ENCODE measurements around the gene TMEM9B. TPM values are rescaled to one million over a fixed set of nuclear protein-coding genes. Genes with fewer than 3 reads are reported as not detected.

Gene TMEM9B
- 9.1 TPM for polyA plus RNA-seq (2012; ENCODE audit: insufficient read length, low read depth)

DNA sequence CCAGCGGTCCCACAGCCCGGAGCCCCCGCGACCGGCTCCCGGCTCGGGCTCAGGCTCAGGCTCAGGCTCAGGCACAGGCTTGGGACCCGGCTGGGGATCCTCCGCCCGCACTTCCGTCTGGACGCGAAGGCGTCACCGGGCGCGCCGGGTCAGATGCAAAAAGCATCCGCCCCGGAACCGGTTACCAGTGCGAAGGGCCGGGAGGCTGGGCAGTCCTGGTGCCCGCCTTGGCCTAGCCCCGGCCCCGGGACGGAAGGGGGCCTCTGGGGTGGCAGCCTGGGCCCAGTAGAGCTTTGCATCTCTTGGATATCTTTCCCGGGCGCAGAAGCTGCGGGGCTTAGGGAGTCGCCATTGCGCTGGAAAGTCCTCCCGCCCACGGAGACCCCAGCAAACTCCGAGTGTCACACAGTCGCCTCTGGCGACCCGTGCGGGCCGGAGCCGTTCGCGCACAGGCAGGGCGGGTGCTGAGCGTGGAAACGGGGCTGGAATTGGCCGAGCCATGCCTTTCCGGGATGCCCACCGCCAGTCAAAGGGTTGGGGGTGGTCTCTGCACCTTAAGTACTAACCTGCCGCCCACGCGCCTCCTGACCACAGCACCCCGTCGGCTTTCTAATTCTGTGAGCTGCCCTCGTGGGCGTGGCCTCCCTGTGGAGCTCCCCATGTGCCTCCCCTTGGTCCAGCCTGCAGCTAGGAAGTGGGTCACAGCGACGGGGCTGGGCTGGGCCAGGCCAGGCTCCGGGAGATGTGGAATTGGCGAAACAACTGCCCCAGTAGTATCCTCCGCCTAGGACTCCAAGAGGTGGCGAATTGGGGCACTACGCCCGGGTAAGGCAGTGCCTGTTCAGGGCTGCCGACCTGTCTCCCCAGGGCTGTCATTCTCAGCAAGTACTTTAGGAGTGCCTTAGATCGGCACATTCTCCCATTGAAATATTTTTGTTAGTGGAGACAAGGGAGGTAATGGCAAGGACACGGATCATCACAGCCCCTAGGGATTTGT is at the start of gene TMEM9B:
Gene TMEM9B, minus strand, starts transcription at position 119 of the 997 bp plus-strand sequence. CDS start 129 bp downstream, outside the sequence.
- no peak for TF ChIP-seq SIN3A (IDR thresholded peaks at IDR 0.05; ENCODE audit: borderline replicate concordance, insufficient read depth, low read length)
- TF ChIP-seq FOXP2 (optimal IDR thresholded peaks at IDR 0.05; ENCODE audit: borderline replicate concordance, extremely low read depth, extremely low read length, insufficient read depth): peak; percentile 21
- TF ChIP-seq POLR2AphosphoS5 (IDR thresholded peaks at IDR 0.05; ENCODE audit: low read depth, low read length): peak; percentile 98
- TF ChIP-seq, protein P1, sequence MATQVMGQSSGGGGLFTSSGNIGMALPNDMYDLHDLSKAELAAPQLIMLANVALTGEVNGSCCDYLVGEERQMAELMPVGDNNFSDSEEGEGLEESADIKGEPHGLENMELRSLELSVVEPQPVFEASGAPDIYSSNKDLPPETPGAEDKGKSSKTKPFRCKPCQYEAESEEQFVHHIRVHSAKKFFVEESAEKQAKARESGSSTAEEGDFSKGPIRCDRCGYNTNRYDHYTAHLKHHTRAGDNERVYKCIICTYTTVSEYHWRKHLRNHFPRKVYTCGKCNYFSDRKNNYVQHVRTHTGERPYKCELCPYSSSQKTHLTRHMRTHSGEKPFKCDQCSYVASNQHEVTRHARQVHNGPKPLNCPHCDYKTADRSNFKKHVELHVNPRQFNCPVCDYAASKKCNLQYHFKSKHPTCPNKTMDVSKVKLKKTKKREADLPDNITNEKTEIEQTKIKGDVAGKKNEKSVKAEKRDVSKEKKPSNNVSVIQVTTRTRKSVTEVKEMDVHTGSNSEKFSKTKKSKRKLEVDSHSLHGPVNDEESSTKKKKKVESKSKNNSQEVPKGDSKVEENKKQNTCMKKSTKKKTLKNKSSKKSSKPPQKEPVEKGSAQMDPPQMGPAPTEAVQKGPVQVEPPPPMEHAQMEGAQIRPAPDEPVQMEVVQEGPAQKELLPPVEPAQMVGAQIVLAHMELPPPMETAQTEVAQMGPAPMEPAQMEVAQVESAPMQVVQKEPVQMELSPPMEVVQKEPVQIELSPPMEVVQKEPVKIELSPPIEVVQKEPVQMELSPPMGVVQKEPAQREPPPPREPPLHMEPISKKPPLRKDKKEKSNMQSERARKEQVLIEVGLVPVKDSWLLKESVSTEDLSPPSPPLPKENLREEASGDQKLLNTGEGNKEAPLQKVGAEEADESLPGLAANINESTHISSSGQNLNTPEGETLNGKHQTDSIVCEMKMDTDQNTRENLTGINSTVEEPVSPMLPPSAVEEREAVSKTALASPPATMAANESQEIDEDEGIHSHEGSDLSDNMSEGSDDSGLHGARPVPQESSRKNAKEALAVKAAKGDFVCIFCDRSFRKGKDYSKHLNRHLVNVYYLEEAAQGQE (IDR thresholded peaks at IDR 0.05; ENCODE audit: insufficient read depth in 1 of 2, low read depth in 2 of 2, low read length in 2 of 2): no peak
- TF ChIP-seq TAF1 (IDR thresholded peaks at IDR 0.05; ENCODE audit: borderline replicate concordance, insufficient read depth, low read length): peak; percentile 55; the same call in 1 of the 2 replicates

DNA sequence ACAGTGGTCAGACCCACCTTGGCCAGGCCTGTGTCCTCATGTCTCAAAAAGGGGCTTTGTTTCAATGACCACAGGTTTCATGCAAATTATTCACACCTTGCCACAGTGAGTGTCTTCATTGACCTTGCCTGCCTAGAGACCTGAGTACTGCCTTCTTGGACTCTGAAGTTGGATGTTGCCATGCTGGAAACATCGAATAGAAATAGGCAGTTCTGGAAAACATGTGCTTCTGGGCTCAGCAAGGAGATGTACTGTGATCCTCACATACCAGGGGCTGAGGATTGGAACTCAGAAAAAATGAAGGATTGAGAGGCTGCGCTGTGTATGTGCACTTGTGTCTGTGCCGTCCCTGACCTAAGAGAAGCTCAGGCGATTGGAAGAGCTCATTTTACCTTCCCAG is 49.1 kb upstream of the TMEM9B start:
- TF ChIP-seq, protein P1 (IDR thresholded peaks at IDR 0.05; ENCODE audit: insufficient read depth in 1 of 2, low read depth in 2 of 2, low read length in 2 of 2): no peak
- TF ChIP-seq SIN3A (IDR thresholded peaks at IDR 0.05; ENCODE audit: borderline replicate concordance, insufficient read depth, low read length) (no peak), POLR2AphosphoS5 (IDR thresholded peaks at IDR 0.05; ENCODE audit: low read depth, low read length) (no peak), TAF1 (IDR thresholded peaks at IDR 0.05; ENCODE audit: borderline replicate concordance, insufficient read depth, low read length) (no peak), FOXP2 (optimal IDR thresholded peaks at IDR 0.05; ENCODE audit: borderline replicate concordance, extremely low read depth, extremely low read length, insufficient read depth) (no peak)

DNA sequence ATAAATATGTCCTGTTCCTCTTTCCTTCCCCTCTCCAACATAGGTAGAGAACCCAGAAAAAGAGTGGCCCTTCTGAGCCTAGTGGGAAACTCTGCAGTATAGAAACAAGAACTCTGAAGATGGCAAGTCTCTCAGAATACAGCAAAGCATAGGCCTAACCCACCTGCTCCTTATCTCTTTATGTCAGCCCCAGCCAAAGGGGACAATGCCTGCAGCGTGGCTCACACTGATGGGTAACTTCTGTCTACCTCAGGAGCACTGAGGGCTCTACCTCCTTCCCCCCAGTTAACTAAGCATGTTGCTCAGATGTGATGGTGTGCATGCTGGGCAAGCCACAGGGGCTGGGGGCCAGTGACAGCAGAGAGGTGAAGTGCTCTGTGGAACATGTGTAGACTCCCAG is 44.4 kb upstream of the TMEM9B start:
- TF ChIP-seq SIN3A (IDR thresholded peaks at IDR 0.05; ENCODE audit: borderline replicate concordance, insufficient read depth, low read length) (no peak), TAF1 (IDR thresholded peaks at IDR 0.05; ENCODE audit: borderline replicate concordance, insufficient read depth, low read length) (no peak), FOXP2 (optimal IDR thresholded peaks at IDR 0.05; ENCODE audit: borderline replicate concordance, extremely low read depth, extremely low read length, insufficient read depth) (no peak), POLR2AphosphoS5 (IDR thresholded peaks at IDR 0.05; ENCODE audit: low read depth, low read length) (no peak)
- TF ChIP-seq, protein P1 (IDR thresholded peaks at IDR 0.05; ENCODE audit: insufficient read depth in 1 of 2, low read depth in 2 of 2, low read length in 2 of 2): no peak

DNA sequence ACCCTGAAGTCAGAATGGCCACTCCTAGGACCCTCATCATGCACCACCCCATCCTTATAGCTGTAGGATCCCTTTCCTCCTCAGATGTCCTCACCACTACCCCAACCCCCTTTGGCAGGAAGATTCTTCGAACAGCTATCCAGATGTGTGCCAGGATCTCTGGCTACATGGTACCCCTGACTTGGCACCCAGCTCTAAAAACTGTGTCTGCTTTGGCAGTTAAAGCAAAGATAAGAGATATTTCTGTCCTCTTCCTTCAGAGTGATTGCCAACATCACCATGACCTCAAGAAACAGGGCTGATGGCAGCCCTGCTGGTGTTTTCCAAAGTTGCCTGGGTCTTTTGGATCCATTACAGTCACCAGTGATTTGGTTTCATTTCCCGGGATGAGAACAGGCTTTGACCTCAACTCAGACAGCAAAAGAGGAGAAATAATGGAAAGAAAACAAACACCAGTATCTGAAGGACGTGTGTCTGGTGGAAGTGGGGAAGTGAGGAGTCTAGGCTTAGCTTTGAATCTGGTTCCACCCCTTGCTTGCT is 43.8 kb upstream of the TMEM9B start:
- TF ChIP-seq TAF1 (IDR thresholded peaks at IDR 0.05; ENCODE audit: borderline replicate concordance, insufficient read depth, low read length) (no peak), FOXP2 (optimal IDR thresholded peaks at IDR 0.05; ENCODE audit: borderline replicate concordance, extremely low read depth, extremely low read length, insufficient read depth) (no peak), SIN3A (IDR thresholded peaks at IDR 0.05; ENCODE audit: borderline replicate concordance, insufficient read depth, low read length) (no peak), POLR2AphosphoS5 (IDR thresholded peaks at IDR 0.05; ENCODE audit: low read depth, low read length) (no peak)
- TF ChIP-seq, protein P1 (IDR thresholded peaks at IDR 0.05; ENCODE audit: insufficient read depth in 1 of 2, low read depth in 2 of 2, low read length in 2 of 2): no peak

Data from PFSK-1 (cell line).